HT1080 (cell line): ENCODE data around the gene LRPAP1. TPM values are rescaled to one million over a fixed set of nuclear protein-coding genes. Genes with fewer than 3 reads are reported as not detected.

Experiments used
- DNase-seq: peaks from one replicate; pipeline ENCODE4 v3.0.0-alpha.2; 2015; ENCODE audit warnings: low read depth
- total RNA-seq: library from RNA; depleted of rRNA; stranded (reverse); fragments of >200 nt; shearing (Covaris generic); gene quantifications from 2 replicates; pipeline ENCODE4 v1.2.3, GENCODE V29; 2014

The LRPAP1 gene
- total RNA-seq, 1 experiment from 2014 or later = 256 TPM

DNA sequence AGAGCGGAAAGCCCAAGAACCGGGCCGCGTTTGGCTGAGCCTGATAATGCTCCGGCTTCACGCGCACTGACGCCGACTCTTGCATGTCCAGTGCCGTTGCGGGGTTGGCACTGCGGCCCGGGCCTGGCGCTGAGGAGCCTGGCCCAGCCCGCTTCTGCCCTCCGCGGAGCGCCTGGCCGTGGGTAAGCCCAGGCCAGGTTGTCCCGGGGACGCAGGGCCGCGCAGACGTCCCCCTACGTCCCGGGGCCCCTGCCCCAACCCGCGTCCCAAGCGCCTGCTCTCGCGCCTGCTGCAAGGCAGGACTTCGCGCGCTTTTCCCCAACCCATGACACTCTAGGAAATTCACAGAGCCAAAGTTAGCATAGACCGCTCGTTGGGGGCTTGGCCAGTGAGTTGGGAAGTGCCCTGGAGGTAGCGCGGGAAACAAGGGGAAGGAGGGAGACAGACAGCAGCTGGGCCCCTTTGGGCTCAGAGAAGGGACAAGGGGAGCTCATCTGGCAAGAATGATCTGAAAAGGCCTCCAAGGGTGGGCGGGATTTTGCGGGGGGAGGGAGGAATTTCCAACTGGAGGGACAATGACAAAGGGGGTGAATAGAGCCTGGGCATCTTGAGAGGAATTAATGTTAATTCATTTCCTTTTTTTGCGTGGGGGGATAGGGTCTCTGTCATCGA is 665 bp upstream of the LRPAP1 start:
- no peak for DNase-seq

DNA sequence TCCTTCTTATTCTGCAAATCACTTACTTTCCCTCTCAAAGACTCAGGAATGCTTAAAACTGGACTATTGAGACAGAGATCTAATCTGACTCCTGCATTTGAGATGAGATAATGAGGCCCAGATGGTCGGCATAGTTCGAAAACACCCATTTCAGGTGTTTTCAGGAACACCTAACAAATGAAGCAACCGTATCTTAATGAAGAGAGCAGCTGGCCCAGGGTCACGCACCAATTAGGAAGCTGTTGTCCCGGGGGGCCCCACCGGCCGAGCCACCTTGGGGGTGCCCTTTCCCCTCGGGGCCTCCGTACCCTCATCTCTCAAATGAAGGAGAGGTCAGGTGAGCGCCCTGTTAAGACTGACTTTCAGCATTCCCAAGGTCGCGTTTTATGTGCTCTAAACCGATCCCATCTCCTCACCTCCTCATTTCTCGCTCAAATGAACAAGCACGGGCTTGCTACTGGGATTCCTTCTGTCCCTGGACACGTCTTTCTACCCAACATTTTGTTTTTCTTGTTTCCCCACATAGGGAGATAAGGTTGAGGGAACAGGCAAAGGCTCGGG is 824 bp downstream of the LRPAP1 start:
- DNase-seq = no peak

DNA sequence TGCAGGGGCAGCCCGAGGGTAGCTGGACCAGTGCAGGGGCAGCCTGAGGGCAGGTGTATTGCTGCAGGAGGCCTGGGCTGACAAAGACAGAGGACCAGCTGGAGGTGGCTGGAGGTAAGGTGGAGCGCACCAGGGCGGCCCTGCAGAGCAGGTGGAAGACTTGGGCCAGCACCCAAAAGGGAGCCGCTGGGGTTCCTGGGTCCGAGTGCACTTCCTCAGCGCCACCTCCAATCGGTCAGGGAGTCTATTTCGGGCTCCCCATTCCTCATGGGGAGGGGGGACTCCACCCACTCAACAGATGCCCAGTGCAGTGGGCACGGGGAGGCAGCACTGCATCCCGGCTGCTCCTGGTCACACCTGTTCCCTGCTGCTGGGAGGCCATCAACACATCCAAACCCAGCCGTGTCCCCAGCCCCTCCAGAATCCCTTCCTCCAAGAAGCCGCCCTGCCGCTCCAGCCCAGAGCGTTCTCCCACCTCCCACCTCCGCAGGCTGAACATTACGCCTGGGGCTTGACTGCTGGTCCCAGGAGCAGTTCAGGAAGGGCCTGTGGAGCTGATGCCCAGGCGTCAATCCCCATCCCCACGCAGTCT is 1.5 kb downstream of the LRPAP1 start:
- DNase-seq = no peak

DNA sequence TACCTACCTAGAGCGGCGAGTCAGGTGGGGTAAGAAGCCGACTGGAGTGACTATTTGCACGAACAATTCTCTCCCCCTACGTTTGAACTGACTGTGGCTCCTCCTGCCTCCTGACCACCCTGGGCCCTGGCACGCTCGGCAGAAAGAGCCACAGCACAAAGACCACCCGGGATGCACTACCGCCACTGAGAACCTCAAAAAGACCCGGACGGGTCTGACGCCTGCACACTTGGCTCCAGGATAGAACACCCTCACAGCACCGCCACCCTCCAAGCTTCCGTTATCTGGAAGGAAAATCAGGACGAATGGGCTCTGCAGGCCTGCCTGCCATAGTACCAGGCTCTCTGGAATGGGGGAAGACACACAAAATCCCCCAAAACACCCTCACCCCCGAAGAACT is 2.2 kb downstream of the LRPAP1 start:
- no peak for DNase-seq

DNA sequence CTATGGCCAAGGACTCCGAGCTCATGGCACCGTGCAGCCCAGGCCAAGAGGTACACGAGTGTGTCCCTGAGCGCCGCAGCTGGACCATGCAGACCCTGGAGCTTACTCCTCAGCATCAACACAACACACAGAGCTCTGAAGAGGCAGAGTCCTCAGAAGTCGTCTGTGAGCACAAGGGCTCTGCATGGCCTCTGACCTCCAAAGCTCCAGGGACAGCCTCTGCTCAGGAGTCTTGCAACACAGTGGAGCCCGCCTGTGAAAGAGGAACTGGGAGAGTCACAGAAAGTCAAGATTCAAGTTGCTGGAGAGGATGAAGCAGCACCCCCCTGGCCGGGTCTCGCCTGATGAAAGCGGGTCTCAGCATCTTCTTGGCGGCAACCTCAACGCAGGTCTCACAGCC is 2.9 kb downstream of the LRPAP1 start:
- DNase-seq = no peak

DNA sequence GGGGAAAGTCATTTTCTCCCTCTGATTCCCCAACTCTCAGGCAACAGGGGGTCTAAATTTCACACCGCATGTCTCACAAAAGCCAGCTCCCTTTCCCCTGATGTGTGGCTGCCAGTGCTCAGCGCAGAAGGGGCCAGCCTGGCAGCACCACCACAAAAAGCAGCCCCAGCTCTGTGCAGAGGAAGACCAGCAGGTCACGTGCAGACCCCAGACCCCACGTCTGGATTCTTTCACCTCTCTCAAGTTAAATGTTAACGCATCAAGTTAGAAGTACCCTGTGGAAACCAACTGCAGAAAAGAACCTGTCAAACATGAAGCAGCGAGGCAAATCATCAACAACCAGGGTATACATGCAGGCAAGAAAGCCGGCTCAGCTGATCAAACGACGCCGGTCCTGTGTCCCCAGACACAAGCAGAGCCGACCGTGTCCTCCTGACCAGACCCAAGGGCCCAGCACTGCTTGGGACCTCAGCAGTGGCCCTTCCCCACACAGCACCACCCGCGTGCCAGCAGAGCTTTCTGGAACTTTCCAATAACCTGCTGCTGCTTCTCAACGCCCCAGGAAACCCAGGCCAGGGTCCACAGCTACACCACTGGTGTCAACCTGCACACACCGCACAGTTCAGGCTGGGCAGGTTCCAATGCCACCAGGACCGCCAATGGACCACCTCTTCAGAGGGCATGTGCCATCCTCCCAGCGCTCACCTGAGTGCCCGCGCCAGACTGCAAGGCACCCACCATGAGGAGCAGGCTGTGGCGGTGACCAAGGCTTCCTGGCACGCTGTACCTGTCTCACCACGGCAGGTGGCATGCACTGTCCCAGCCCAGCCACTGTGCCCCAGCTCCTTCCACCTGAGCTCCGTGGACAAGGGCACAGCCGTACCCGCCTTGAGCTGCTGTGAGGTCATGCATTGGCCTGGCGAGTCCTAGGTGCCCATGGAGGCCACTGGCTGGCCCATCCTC is 4.0 kb downstream of the LRPAP1 start:
- no peak for DNase-seq

DNA sequence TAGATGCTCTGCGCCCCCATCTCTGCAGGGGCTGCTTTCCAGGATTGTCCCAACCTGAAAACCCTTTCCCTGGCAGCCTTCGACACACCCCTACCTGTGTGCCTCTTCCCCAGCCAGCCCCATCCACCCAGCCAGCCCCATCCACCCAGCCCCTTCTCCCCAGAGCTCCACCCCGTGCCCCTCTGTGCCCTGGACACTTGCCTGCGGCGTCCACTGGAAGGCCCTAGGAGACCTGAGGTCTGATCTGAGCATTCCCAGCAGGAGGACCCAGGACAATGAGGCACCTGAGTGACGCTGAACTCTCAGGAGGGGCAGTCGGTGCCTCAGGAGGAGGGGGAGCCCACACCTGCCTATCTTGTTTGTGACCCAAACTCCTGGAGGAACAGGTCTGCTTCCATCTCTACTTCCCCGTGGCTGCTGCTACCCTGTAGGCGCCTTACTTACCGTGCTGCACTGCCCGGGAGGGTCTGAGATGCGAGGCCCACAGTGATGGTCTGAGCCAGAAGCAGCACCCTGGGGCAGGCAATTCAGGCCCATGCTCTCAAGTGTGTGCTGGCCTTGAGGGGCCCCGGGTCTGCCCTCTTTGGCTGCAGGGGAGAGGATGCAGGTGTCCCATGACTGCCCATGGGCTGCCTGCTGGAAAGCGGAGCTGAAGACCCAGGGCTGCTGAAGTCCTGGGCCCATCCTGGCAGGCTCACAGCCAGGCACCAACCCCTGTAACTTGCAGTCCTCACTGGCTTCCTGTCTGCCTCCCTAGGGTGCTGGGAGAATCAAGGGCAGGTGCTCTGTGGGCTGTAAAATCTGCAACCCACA is 4.9 kb downstream of the LRPAP1 start:
- no peak for DNase-seq

DNA sequence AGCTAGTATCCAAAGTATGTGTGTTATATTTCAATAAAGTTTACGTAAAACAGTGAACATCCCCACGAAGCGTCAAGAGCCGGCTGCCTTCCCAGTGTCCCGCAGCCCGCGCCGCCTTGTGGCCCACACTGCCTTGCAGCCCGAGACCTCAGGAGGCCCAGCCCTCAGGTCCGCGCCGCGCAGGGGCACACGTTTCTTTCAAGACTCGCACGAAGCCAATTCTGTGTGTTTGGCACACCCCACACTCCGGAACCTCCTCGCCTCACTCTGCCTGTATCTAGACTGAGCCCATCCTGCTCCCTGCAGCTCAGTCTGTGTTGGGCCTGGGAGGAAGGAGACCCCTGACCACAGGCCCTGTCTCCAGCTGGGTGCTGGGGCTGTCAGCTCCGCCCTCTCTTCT is 5.8 kb downstream of the LRPAP1 start:
- DNase-seq = no peak

DNA sequence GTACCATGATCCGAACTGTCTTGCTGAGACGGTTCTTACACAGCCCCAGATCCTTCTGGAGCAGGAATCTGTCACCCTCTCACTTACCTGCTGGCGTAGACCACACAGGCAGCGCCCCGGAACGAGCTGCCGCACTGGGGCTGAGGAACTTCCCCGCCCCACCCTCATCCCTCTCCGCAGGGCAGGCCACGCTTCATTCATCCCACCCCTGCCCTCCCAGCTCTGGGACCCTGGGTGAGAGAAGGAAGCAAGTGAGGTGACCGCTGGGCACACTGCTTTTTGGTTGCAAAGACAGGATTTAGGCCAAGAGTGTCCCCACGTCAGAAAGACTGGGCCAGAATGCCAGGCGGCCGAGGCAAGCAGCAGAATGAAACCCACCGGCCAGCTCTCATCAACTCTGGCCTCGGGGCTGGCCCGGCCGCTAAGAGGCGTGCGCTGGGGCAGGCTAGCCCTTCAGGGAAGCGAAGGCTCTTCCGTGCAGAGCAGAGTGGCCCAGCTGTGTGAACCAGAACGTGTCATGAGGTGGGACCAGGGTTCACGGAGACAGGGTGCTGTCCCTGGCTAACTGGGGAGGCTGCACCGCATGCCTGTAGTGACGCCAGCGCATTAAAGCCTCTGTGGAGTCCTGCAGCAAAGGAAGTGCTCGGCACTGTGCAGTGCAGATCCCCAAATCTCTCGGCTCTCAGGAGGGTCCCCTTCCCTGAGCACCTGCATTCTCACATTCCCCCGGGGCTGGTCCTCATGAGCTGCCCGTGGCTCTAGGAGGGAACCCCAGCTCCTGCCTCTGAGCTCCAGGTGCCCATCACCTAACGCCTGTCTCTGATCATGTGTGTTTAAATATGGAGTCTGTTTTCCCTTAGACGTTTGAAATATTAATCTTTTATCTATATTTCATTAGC is 6.4 kb downstream of the LRPAP1 start:
- no peak for DNase-seq

DNA sequence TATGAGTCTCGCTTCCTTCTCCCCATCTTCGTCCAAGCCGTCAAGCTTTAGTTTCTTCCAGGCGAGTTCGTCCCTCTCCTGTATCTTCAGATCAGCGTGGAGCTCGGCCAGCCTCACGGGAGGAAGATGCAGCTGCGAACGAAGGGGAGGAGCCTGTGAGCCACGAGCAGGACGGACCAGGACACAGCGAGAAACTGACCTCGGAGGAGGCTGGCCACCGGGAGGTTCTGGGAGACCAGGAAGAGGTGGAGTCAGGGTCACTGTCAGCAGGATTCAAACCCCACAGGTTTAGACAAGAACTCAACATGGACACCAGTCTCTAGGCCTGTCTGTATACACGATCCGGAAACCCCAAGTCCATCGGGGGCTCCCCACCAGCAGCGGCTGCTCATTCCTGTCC is 7.3 kb downstream of the LRPAP1 start:
- no peak for DNase-seq

DNA sequence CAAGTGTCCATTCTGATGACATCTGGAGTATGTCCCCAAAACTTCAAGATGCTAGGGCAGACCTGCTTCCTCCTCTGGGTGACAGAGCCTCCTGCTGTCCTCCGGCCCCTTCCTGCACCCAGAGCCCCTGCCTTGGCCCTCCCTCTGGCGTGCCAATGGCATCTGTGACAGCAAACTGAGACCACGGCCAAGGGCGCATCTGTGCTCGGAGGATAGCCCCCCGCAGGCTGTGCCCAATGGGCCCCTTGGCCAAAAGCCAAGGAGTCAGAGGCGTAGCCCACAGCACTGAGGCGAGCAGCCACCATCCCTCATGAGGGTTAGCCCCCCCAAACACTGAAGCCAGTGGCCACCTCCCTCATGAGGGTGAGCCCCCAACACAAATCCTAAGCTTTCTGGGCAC is 7.9 kb downstream of the LRPAP1 start:
- DNase-seq = no peak

DNA sequence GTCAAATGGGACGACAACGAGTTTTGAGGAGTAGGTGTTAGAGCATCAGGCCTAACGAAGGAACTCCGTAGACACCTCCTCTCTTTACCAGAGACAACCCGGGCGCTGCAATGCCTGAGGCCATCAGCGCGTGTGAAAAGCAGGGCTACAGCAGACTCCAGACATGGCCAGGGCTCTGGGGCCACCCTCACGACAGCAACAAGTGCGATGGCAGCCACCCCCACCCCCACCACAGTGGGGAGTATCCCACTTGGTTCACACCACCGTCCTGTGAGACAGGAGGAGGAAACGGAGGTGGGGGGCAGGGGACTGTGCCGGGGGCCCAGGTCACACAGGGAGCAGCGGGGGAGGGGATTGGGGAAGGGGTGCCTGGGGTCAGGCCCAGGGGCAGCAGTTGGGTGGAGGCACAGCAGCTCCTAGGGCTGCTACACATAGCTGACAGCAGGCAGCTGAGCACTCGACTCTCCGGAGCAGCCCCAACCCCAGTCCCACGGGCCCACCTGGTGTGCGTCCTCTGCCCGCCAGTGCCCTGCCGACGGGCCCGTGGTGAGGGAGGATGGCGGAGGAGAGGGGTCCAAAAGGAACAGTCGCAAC is 8.5 kb downstream of the LRPAP1 start:
- no peak for DNase-seq

DNA sequence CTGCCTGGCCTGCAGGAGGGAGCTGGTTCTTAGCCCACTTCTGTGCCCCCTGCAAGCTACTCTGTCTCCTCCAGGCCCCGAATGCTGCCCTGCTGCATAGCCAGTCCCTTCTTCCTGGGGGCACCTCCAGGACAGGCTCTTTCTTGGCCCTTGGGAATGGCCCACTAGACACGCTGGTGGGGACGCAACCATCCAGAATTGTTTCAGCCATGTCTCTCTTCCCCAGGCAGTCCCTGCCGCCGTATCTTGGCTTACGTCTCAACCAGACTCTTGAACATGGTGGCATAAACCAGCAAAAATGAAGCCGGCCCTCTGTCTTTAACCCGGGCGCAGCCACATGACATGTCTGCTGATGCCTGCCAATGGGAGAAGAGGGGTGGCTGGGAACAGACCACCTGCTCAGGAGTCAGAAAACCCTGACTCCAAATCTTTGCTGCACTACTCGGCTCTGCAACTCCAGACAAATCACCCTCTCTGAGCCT is 9.0 kb downstream of the LRPAP1 start:
- no peak for DNase-seq

DNA sequence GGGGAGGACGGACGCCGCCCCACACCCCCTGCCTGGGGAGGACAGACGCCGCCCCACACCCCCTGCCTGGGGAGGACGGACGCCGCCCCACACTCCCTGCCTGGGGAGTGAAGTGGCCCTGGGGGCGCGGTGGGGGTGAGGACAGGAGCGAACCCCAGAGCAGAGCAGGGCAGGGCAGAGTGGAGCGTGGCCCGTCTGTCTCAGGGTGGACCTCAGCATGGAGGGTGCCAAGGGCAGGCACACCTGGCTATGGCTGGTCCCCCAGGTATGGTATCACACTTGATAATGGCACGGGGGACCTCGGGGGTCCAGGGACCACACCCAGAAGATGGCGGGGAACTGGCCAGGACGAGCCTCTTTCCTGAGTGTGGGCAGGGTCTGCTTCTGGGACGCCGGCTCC is 9.6 kb downstream of the LRPAP1 start:
- DNase-seq = no peak

DNA sequence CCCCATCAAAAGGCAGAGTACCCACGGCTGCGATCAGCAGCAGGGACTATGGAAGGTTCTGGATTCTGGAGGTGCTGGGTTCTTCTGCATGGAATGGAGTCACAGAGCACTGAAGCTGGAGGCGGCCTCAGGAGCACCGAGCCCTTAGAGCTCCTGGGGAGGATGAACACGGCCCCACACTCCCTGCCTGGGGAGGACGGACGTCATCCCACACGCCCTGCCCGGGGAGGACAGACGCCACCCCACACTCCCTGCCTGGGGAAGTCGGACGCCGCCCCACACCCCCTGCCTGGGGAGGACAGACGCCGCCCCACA is 9.9 kb downstream of the LRPAP1 start:
- no peak for DNase-seq

DNA sequence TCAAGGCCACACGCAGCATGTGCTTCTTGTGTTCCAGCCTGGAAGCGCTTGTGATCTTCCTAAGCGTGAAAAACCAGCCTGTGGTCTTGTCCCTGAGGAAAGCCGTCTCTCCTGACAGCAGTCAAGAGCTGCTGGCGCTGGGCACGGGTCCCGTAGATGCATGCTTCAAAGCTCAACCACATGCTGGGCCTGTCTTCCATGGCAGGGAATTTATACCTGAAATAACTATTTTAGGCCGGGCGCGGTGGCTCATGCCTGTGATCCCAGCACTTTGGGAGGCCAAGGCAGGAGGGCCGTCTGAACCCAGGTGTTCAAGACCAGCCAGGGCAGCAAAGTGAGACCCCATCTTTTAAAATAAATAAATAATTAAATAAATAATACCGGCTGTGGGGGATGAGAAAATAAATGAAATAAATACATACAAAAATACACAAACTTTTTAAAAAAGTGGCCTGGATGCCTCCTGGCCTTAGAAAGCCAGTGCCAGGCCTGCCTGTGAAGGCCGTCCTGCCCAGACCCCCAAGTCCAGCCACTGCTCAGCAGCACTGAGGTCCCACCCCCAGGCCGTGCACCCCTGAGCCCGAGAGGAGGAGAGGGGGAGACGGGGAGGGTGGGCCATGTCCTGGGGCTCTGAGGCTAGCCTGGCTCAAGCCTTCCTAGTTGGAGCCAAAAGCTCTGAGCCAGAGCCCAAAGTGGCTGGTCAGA is 10.4 kb downstream of the LRPAP1 start:
- DNase-seq = no peak

DNA sequence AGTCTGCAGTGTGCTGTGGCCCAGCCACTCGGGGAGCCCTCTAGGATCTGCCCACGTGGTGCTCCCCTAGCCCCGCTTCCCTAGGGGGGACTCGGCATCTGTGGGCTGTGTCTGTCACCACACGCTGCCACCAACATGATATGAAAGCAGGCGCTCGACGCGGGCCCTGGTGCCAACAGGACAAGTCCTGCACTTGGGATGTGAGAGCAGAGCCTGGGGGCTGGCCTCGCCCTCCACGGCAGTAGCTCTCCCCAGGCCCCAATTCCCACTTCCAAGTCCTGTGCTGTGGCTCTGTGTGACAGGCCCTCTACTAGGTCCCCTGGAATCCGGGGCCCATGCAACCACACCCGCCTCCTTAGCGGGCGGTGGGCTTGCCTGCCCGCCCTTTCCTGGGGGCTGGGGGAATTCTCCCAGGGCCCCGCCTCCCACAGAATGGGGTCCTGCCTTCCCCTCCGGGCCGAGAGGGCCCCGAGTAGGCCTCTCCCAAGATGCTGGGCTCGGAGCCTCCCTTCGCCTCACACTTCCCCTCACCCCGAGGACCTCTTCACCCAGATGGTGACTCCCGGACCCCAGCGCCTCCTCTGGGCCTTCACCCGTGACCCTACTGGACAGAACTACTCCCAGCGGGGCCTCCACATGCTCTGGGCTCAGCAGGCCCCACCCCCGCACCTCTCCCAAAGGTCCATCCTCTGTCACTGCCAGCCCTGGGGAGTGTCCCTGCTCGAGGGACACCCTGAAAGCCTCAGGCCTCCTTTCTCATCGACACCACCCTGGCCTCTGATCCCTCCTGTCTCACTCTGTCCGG is 11.2 kb downstream of the LRPAP1 start:
- no peak for DNase-seq

DNA sequence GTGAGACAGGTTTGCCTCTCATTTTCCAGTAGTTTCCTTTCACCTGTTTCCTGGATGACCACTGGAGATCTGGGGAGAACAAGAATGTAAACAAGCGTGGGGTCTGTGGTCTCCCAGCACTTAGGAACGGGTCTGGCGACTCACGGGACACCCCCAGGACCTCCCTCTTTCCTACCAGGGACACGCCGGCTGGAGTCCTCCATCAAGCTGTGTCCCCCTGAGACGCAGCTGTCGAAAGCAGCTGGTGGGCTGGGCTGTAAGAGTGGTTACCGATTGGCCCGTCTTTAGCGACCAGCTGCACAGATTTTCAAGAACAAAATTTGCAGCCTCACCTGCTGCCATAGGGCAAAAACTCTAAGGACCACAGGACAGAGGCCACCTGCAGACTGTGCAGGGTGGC is 11.9 kb downstream of the LRPAP1 start:
- DNase-seq = no peak
